GM12874 (cell line): Measurements from ENCODE around the gene TMC8.

Experiments
- CTCF ChIP-seq: IDR thresholded peaks from 2 replicates; pipeline ENCODE4 v1.5.1; 2011; ENCODE audit warnings: low read depth, mild to moderate bottlenecking, control low read depth, low read length, moderate library complexity; ENCODE audit not compliant: insufficient read depth

Gene TMC8

DNA sequence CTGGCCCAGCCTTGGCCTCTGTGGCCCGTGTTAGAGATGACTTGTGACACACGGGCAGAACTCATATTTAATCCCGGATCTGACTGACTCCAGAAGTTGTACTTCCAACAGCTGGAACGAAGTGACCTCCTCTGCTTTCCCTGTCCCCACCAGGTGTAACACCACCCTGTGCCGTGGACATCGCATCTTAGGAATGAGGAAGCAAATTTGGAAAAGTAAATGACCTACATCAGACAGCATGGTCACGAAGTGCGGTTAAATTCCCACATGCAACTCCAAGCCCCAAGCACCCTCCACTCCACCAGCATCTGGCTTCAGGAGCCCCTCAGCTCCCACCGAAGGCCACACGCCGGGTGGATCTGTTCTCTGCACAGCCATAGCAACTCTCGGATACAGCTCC, 53.3 kb downstream of the TMC8 start:
- no peak for TF ChIP-seq CTCF

- no peak for TF ChIP-seq CTCF
Observed at GRCh38 chr17:78184351-78184750, 53.8 kb downstream of the TMC8 start.

DNA sequence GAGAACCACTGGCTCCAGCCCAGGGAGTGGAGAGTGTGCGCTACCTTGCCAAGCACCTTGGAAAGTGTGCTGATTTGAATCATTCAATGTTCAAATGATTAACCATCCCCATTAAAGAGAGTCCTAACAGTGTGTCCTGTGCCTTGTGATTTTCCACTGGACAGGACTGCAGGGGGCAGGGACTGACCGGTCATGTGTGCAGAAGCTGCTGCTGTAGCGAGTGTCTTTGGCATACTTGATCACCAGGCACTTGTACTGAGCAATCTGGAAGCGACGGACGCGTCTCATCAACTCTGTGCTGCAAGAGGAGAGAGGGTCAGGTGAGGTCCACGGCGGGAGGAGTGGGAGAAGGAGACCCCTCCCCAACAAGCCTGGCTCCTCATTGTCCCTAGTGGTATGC, 54.3 kb downstream of the TMC8 start:
- no peak for TF ChIP-seq CTCF

GRCh38 chr17:78185981-78186691, 55.6 kb downstream of the TMC8 start:
- TF ChIP-seq CTCF: no peak

DNA sequence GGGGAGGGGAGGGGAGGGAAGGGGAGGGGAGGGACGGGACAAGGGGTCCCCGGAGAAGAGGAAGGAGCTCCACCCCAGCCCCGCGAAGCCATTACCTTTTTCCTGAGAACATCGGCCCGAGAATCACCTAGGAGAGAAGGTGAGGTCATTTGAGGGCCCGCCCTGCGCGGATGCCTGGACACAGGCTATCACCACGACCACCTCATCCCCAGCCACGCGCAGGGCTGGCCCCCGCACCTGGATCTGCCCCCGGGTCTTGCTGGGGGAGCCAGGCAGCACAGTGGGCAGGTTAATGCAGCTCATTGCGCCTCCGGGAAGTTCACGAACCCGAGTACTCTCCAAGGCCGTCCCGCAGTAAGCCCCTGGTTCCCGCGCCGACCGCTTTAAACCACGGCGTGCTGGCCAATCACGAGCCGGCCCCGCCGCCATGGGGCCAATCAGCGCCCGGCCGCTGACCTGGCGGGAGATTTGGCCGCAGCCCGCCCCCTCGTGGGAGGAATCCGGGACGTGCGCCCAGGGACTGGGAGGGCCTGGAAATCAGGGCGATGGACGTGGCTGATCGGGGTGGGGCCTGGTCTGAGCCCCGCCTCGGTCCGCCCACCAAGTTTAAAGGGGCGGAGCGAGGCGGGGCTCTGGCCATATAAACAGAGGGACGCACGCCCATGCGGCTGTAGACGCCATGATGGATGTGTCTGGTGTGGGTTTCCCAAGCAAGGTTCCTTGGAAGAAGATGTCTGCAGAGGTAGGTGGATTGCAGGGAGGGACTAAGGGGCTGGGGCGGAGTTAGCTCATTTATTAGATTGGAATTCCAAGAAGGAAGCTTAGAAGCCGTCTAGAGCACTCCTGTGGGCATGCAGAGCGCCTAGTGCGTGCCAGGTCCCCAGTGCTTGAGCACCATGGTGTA, 56.4 kb downstream of the TMC8 start, which contains the start of the genes AFMID and TK1:
Gene AFMID, plus strand, starts transcription at position 671 of the 904 bp plus-strand sequence. Its CDS starts 9 bp downstream, at position 680.
Gene TK1, minus strand, starts transcription at position 361 of the 904 bp plus-strand sequence. Its CDS starts 58 bp downstream, at position 303.
- peak; percentile 26; the same call in 1 of the 2 replicates for TF ChIP-seq CTCF
